Hematopoietic multipotent progenitor cell treated with erythropoietin and hydrocortisone succinate and interleukin-3 and kit ligand, for 8 days (in vitro differentiated cells): ENCODE measurements around the gene INTS1.
A peak's percentile ranks its signal among the peaks of the same experiment; 100 is the strongest.
"Not testable (repeated sequence)": the region's sequence is repeated elsewhere in the genome, so short reads cannot be mapped to it uniquely, and the experiment has no call there.

Source experiments
- DNase-seq: peaks from one replicate; pipeline ENCODE4 v3.0.0-alpha.2; 2015

INTS1 gene

GRCh38 chr7:1531263-1531978, 27.2 kb upstream of the INTS1 start:
- DNase-seq, result peak; percentile 29

- no peak for DNase-seq
Measured at GRCh38 chr7:1530946-1531262, 26.7 kb upstream of the INTS1 start.

- DNase-seq, result no peak
Measured at GRCh38 chr7:1529383-1530116, 25.4 kb upstream of the INTS1 start.

- peak; percentile 47 for DNase-seq
Measured at GRCh38 chr7:1526271-1526754, 22.1 kb upstream of the INTS1 start.

GRCh38 chr7:1525409-1525808, 21.2 kb upstream of the INTS1 start:
- DNase-seq, result no peak

GRCh38 chr7:1523844-1524243, 19.7 kb upstream of the INTS1 start:
- DNase-seq, result no peak

GRCh38 chr7:1523208-1523607, 19.0 kb upstream of the INTS1 start:
- no peak for DNase-seq

- no peak for DNase-seq
Measured at GRCh38 chr7:1521456-1521855, 17.3 kb upstream of the INTS1 start.

- DNase-seq, result no peak
Measured at GRCh38 chr7:1520539-1521234, 16.5 kb upstream of the INTS1 start.

- not testable (repeated sequence) for DNase-seq
Measured at GRCh38 chr7:1519322-1519922, 15.2 kb upstream of the INTS1 start.

- DNase-seq, result no peak
Measured at GRCh38 chr7:1516586-1517251, 12.5 kb upstream of the INTS1 start.

- DNase-seq, result not testable (repeated sequence)
Measured at GRCh38 chr7:1515509-1515967, 11.3 kb upstream of the INTS1 start.

GRCh38 chr7:1514995-1515401, 10.8 kb upstream of the INTS1 start:
- no peak for DNase-seq

- DNase-seq, result no peak
Measured at GRCh38 chr7:1514407-1514806, 10.2 kb upstream of the INTS1 start.

GRCh38 chr7:1513657-1514095, 9.5 kb upstream of the INTS1 start:
- no peak for DNase-seq

GRCh38 chr7:1512781-1513656, 8.8 kb upstream of the INTS1 start:
- DNase-seq, result peak; percentile 85

GRCh38 chr7:1511444-1512422, 7.5 kb upstream of the INTS1 start:
- no peak for DNase-seq

GRCh38 chr7:1510780-1511154, 6.6 kb upstream of the INTS1 start:
- DNase-seq, result no peak

- DNase-seq, result no peak
Measured at GRCh38 chr7:1509226-1509625, 5.0 kb upstream of the INTS1 start.

GRCh38 chr7:1508277-1508758, 4.1 kb upstream of the INTS1 start:
- peak; percentile 83 for DNase-seq
